B cell (primary cell): Measurements from ENCODE around the gene OR5AC2. TPM values are rescaled to one million over a fixed set of nuclear protein-coding genes. Genes with fewer than 3 reads are reported as not detected.

Experiments
- ATAC-seq: fragments of 200-7000 bp; cut with Tn5 transposase; one replicate; pipeline ENCODE4 v1.10.0; 2021; ENCODE audit warnings: low read depth, mild to moderate bottlenecking, moderate number of reproducible peaks, moderate library complexity
- CTCF ChIA-PET: fragments of 350-600 bp; sonication (Branson Sonifier 250); formaldehyde crosslinking; loops from one replicate; lab custom pipeline; 2021; ENCODE audit warnings: antibody characterized with exemption, inconsistent platforms; lab: Charles Lee
- POLR2A ChIA-PET: fragments of 350-600 bp; sonication (Branson Sonifier 250); formaldehyde crosslinking; loops from one replicate; lab custom pipeline; 2021; ENCODE audit warnings: antibody characterized with exemption; lab: Charles Lee
- DNase-seq: peaks from one replicate; pipeline ENCODE4 v3.0.0; 2013
- H2AFZ ChIP-seq: 2 replicates; pipeline ENCODE4 v1.6.1; 2012; ENCODE audit warnings: mild to moderate bottlenecking, low read depth, low read length; ENCODE audit not compliant: insufficient read depth, poor library complexity, severe bottlenecking
- H3K27ac ChIP-seq, 2 donors: 1 replicate in 1 of 2; 2 replicates in 1 of 2; pipeline ENCODE4 v1.5.1; 2012 to 2013; ENCODE audit warnings: low read length in 2 of 2, mild to moderate bottlenecking in 2 of 2, moderate library complexity in 1 of 2
- H3K27me3 ChIP-seq, 4 experiments: fragments of 200-600 bp in 1 of 4; sonication (generic) in 1 of 4; replicated peaks in 1 of 4; 1 replicate in 2 of 4; 2 replicates in 2 of 4; pipeline versions ENCODE4 v1.6.1 to v1.7.0; 2013 to 2016; ENCODE audit warnings: low read length in 3 of 4, mild to moderate bottlenecking in 2 of 4, mixed read lengths in 1 of 4, moderate library complexity in 1 of 4; ENCODE audit not compliant: insufficient read depth in 4 of 4, control insufficient read depth in 3 of 4; ENCODE audit errors: control extremely low read depth in 1 of 4
- H3K36me3 ChIP-seq, 2 experiments: replicated peaks in 1 of 2; 1 replicate in 1 of 2; 2 replicates in 1 of 2; pipeline versions ENCODE4 v1.6.1 to v1.7.1; 2013; ENCODE audit warnings: low read length in 1 of 2; ENCODE audit not compliant: insufficient read depth in 2 of 2, control insufficient read depth in 1 of 2; ENCODE audit errors: control extremely low read depth in 1 of 2, extremely low read depth in 1 of 2
- H3K4me1 ChIP-seq, 2 donors: fragments of 200-600 bp in 1 of 2; sonication (generic) in 1 of 2; 1 replicate in 1 of 2; 2 replicates in 1 of 2; pipeline versions ENCODE4 v1.5.1 to v1.6.1; 2013 to 2017; ENCODE audit warnings: low read length in 2 of 2; ENCODE audit not compliant: control insufficient read depth in 2 of 2, insufficient read depth in 2 of 2
- H3K4me2 ChIP-seq: replicated peaks from 2 replicates; pipeline ENCODE3; 2012; ENCODE audit warnings: mild to moderate bottlenecking, low read depth, low read length; ENCODE audit not compliant: poor library complexity, severe bottlenecking
- H3K4me3 ChIP-seq, 5 experiments: fragments of 200-600 bp in 1 of 5; sonication (generic) in 1 of 5; 1 replicate in 3 of 5; 2 replicates in 2 of 5; pipeline versions ENCODE4 v1.5.1 to v1.7.0; 2011 to 2016; ENCODE audit warnings: low read length in 4 of 5, mild to moderate bottlenecking in 4 of 5, low read depth in 2 of 5, control low read depth in 1 of 5, moderate library complexity in 1 of 5; ENCODE audit not compliant: insufficient read depth in 1 of 5; ENCODE audit errors: control extremely low read depth in 1 of 5, extremely low read depth in 1 of 5
- H3K79me2 ChIP-seq: fragments of 200-600 bp; sonication (generic); one replicate; pipeline ENCODE4 v1.6.0; 2016; ENCODE audit warnings: low read length; ENCODE audit not compliant: control insufficient read depth, insufficient read depth
- H3K9ac ChIP-seq: fragments of 200-600 bp; sonication (generic); 2 replicates; pipeline ENCODE4 v1.6.1; 2017; ENCODE audit warnings: mild to moderate bottlenecking, low read length, moderate library complexity
- H3K9me3 ChIP-seq, 3 donors: one replicate each; pipeline versions ENCODE4 v1.6.1 to v1.7.1; 2013; ENCODE audit warnings: low read length in 2 of 3; ENCODE audit not compliant: control insufficient read depth in 2 of 3, insufficient read depth in 1 of 3; ENCODE audit errors: control extremely low read depth in 1 of 3
- H4K20me1 ChIP-seq: 2 replicates; pipeline ENCODE4 v1.6.0; 2012; ENCODE audit warnings: mild to moderate bottlenecking, low read length; ENCODE audit not compliant: insufficient read depth, control insufficient read depth, poor library complexity, severe bottlenecking
- H3K27ac Mint-ChIP-seq: one replicate; pipeline ENCODE4 v1.8.0; 2021; ENCODE audit warnings: mixed read lengths
- H3K27me3 Mint-ChIP-seq: one replicate; pipeline ENCODE4 v1.8.0; 2021; ENCODE audit warnings: mixed read lengths
- H3K4me1 Mint-ChIP-seq: one replicate; pipeline ENCODE4 v1.8.0; 2021; ENCODE audit warnings: mixed read lengths
- H3K4me3 Mint-ChIP-seq: one replicate; pipeline ENCODE4 v1.8.0; 2021; ENCODE audit warnings: mixed read lengths
- H3K9me3 Mint-ChIP-seq: one replicate; pipeline ENCODE4 v1.8.0; 2022; ENCODE audit warnings: mixed read lengths; ENCODE audit not compliant: insufficient read depth
- EZH2 ChIP-seq: IDR thresholded peaks from 2 replicates; pipeline ENCODE4 v1.6.1; 2012; ENCODE audit warnings: borderline replicate concordance, low read depth, mild to moderate bottlenecking, moderate library complexity, low read length; ENCODE audit not compliant: insufficient read depth, poor library complexity, severe bottlenecking
- WGBS: methylation state at CpG from one replicate; pipeline ENCODE4 v1.1.5; 2013; ENCODE audit warnings: missing lambda C conversion rate; ENCODE audit not compliant: insufficient coverage; 5-methylcytosine and 5-hydroxymethylcytosine counted together
- intact Hi-C: fragments of 100-400 bp; cut with micrococcal nuclease; formaldehyde crosslinking; loops from one replicate; pipeline ENCODE4 v1.10.0; 2022
- polyA plus RNA-seq: library from polyadenylated mRNA; depleted of rRNA; stranded (reverse); fragments of >200 nt; gene quantifications from 2 replicates; pipeline ENCODE4 v1.2.3, GENCODE V29; 2012
- total RNA-seq, 2 donors: library from RNA; stranded (reverse); fragments of 120-200 nt in 1 of 2; gene quantifications; 1 replicate in 1 of 2; 2 replicates in 1 of 2; pipeline versions ENCODE4 v1.2.3 to v1.2.4, GENCODE V29; 2013 to 2022
- TF ChIP-seq, protein P1 (sequence below): fragments of 200-600 bp; IDR thresholded peaks from one replicate; pipeline ENCODE4 v1.8.0; 2022; ENCODE audit warnings: antibody characterized with exemption, mild to moderate bottlenecking

OR5AC2 gene
- total and polyA plus RNA-seq, 2 donors (not counting 1 experiment from before 2014, with no cell fraction given): not detected

DNA sequence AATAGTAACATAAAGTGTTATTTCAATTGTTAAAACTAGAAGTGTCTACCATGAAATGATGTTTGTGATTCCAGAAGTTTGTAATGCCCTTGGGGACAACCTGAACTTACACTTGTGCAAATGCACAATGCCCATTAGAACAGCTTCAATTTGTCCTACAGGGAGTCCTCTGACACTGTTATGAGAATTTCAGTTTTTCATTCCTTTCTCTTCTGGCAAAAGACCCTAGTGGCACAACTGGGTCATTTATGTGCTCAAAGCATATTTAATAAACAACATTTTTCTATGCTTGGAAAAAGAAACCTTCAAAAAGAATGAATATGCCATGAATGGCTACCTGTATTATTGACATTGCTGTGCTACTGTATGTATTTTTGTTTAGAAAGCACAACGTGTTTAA lies 43.4 kb downstream of the OR5AC2 start, which contains the start of gene OR5H1:
Gene OR5H1, plus strand, starts transcription at position 301 of the 400 bp plus-strand sequence. CDS start 1,977 bp downstream, outside the sequence.
- H3K9ac ChIP-seq: no peak within 1 kb of the TSS
- Mint-ChIP-seq H3K9me3 (peaks cover 3% of the 10 kb centered on the region), H3K4me1 (no peaks in the 10 kb centered on the region), H3K27ac (no peak within 1 kb of the TSS), H3K27me3 (no peaks in the 10 kb centered on the region), H3K4me3 (no peak within 1 kb of the TSS)
- H3K4me1 ChIP-seq: no peaks in the 10 kb centered on the region
- no peaks in the 10 kb centered on the region for H3K36me3 ChIP-seq
- POLR2A ChIA-PET: no interaction called here
- no peak within 1 kb of the TSS for H2AFZ ChIP-seq
- H3K79me2 ChIP-seq: no peaks in the 10 kb centered on the region
- no peaks in the 10 kb centered on the region for H4K20me1 ChIP-seq
- ATAC-seq (no peak), DNase-seq (no peak)
- intact Hi-C loops: no loop called here
- H3K27me3 ChIP-seq: no peaks in the 10 kb centered on the region
- H3K27ac ChIP-seq: no peak within 1 kb of the TSS
- no peaks in the 10 kb centered on the region for H3K9me3 ChIP-seq
- WGBS: no CpG with 5 or more reads among the region's 1 CpG
- CTCF ChIA-PET: no interaction called here
- TF ChIP-seq EZH2: no peak
- TF ChIP-seq, protein P1, sequence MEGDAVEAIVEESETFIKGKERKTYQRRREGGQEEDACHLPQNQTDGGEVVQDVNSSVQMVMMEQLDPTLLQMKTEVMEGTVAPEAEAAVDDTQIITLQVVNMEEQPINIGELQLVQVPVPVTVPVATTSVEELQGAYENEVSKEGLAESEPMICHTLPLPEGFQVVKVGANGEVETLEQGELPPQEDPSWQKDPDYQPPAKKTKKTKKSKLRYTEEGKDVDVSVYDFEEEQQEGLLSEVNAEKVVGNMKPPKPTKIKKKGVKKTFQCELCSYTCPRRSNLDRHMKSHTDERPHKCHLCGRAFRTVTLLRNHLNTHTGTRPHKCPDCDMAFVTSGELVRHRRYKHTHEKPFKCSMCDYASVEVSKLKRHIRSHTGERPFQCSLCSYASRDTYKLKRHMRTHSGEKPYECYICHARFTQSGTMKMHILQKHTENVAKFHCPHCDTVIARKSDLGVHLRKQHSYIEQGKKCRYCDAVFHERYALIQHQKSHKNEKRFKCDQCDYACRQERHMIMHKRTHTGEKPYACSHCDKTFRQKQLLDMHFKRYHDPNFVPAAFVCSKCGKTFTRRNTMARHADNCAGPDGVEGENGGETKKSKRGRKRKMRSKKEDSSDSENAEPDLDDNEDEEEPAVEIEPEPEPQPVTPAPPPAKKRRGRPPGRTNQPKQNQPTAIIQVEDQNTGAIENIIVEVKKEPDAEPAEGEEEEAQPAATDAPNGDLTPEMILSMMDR: no peak
- H3K4me3 ChIP-seq: no peak within 1 kb of the TSS
- H3K4me2 ChIP-seq: no peak within 1 kb of the TSS

DNA sequence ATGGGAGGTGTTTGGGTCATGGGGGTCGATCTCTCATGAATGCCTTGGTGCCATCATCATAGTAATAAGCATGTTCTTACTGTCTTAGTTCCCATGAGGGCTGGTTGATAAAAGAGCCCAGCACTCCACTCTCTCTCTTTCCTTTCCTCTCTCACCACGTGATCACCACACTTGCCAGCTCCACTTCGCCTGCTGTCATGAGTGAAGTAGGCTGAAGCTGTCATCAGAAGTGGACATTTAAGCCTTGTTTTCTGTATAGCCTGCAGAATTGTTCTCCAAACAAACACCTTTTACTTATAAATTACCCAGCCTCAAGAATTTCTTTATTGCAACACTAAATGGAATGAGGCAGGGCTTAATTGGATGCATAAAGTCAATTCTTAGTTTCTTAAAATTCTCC lies 49.7 kb downstream of the OR5AC2 start:
- Mint-ChIP-seq H3K4me1 (no peaks in the 10 kb centered on the region), H3K9me3 (no peaks in the 10 kb centered on the region), H3K27me3 (no peaks in the 10 kb centered on the region), H3K27ac (no peak overlapping the region), H3K4me3 (no peak overlapping the region)
- ChIA-PET CTCF (no interaction called here), POLR2A (no interaction called here)
- Histone ChIP-seq H3K27ac (no peak overlapping the region), H3K9ac (no peak overlapping the region), H3K36me3 (no peaks in the 10 kb centered on the region), H3K4me3 (no peak overlapping the region), H3K27me3 (no peaks in the 10 kb centered on the region), H2AFZ (no peak overlapping the region), H3K4me2 (no peak overlapping the region), H4K20me1 (no peaks in the 10 kb centered on the region), H3K9me3 (no peaks in the 10 kb centered on the region), H3K4me1 (no peaks in the 10 kb centered on the region), H3K79me2 (no peaks in the 10 kb centered on the region)
- no peak for DNase-seq
- no peak for TF ChIP-seq EZH2
- TF ChIP-seq, protein P1: no peak
- no peak for ATAC-seq
- 80% methylated on average over 1 of the region's 3 CpGs for WGBS
- intact Hi-C loops: no loop called here

Other genes starting within 250 kb of the OR5AC2 start
- gene RIOX2, start 114.7 kb upstream of the OR5AC2 start, total RNA-seq: 23.6 and 27.8 TPM in 2 replicates
- 15.2 and 18.5 TPM in 2 replicates for gene RIOX2, start 114.7 kb upstream of the OR5AC2 start, polyA plus RNA-seq
- not detected in 2 replicates for gene GABRR3, start 51.9 kb upstream of the OR5AC2 start, total RNA-seq
- not detected in 2 replicates for gene GABRR3, start 51.9 kb upstream of the OR5AC2 start, polyA plus RNA-seq
- 0.17 TPM in 1 of 2 replicates, not detected in the other for gene OR5H1, start 43.5 kb downstream of the OR5AC2 start, total RNA-seq
- gene OR5H1, start 43.5 kb downstream of the OR5AC2 start, polyA plus RNA-seq: not detected in 2 replicates
- gene OR5H14, start 60.3 kb downstream of the OR5AC2 start, total RNA-seq: not detected in 2 replicates
- gene OR5H14, start 60.3 kb downstream of the OR5AC2 start, polyA plus RNA-seq: not detected in 2 replicates
- gene OR5H15, start 79.5 kb downstream of the OR5AC2 start, total RNA-seq: not detected in 2 replicates
- not detected in 2 replicates for gene OR5H15, start 79.5 kb downstream of the OR5AC2 start, polyA plus RNA-seq
- not detected in 2 replicates for gene OR5H6, start 177.1 kb downstream of the OR5AC2 start, total RNA-seq
- gene OR5H6, start 177.1 kb downstream of the OR5AC2 start, polyA plus RNA-seq: not detected in 2 replicates
- gene OR5H2, start 195.3 kb downstream of the OR5AC2 start, total RNA-seq: not detected in 2 replicates
- gene OR5H2, start 195.3 kb downstream of the OR5AC2 start, polyA plus RNA-seq: not detected in 2 replicates